Measurements from ENCODE around the gene EMP2.

EMP2 gene

GRCh38 chr16:10547708-10548107, 32.7 kb downstream of the EMP2 start:
- no peak for DNase-seq (ENCODE audit: low read depth)
- H3K4me3 ChIP-seq (ENCODE audit: control insufficient read depth, low read depth, low read length) = no peak overlapping the region
- no peak for TF ChIP-seq CTCF (IDR thresholded peaks at IDR 0.05; ENCODE audit: control insufficient read depth, insufficient read depth, low read depth, low read length, missing control alignments)

GRCh38 chr16:10543231-10543977, 37.0 kb downstream of the EMP2 start:
- no peak overlapping the region for H3K4me3 ChIP-seq (ENCODE audit: control insufficient read depth, low read depth, low read length)
- no peak for DNase-seq (ENCODE audit: low read depth)
- no peak for TF ChIP-seq CTCF (IDR thresholded peaks at IDR 0.05; ENCODE audit: control insufficient read depth, insufficient read depth, low read depth, low read length, missing control alignments)

- TF ChIP-seq CTCF (IDR thresholded peaks at IDR 0.05; ENCODE audit: control insufficient read depth, insufficient read depth, low read depth, low read length, missing control alignments) = no peak
- DNase-seq (ENCODE audit: low read depth) = no peak
- H3K4me3 ChIP-seq (ENCODE audit: control insufficient read depth, low read depth, low read length) = no peak overlapping the region
Observed at GRCh38 chr16:10541366-10541765, 39.0 kb downstream of the EMP2 start.

- no peak overlapping the region for H3K4me3 ChIP-seq (ENCODE audit: control insufficient read depth, low read depth, low read length)
- no peak for DNase-seq (ENCODE audit: low read depth)
- TF ChIP-seq CTCF (IDR thresholded peaks at IDR 0.05; ENCODE audit: control insufficient read depth, insufficient read depth, low read depth, low read length, missing control alignments) = no peak
Observed at GRCh38 chr16:10539793-10540192, 40.6 kb downstream of the EMP2 start.

GRCh38 chr16:10539236-10539635, 41.2 kb downstream of the EMP2 start:
- DNase-seq (ENCODE audit: low read depth) = no peak
- no peak for TF ChIP-seq CTCF (IDR thresholded peaks at IDR 0.05; ENCODE audit: control insufficient read depth, insufficient read depth, low read depth, low read length, missing control alignments)
- no peak overlapping the region for H3K4me3 ChIP-seq (ENCODE audit: control insufficient read depth, low read depth, low read length)

- no peak overlapping the region for H3K4me3 ChIP-seq (ENCODE audit: control insufficient read depth, low read depth, low read length)
- TF ChIP-seq CTCF (IDR thresholded peaks at IDR 0.05; ENCODE audit: control insufficient read depth, insufficient read depth, low read depth, low read length, missing control alignments) = no peak
- no peak for DNase-seq (ENCODE audit: low read depth)
Observed at GRCh38 chr16:10538583-10538982, 41.8 kb downstream of the EMP2 start.
